PC-9 (cell line): Measurements from ENCODE around the gene RFTN1.

ENCODE experiments used
- EZH2 ChIP-seq: fragments of 200-600 bp; sonication (generic); IDR thresholded peaks from 2 replicates; pipeline ENCODE4 v1.8.0; 2017; ENCODE audit warnings: antibody characterized with exemption, low read depth
- TF ChIP-seq, protein P1 (sequence below): fragments of 200-600 bp; sonication (generic); conservative IDR thresholded peaks from 2 replicates; pipeline ENCODE4 v1.6.1; 2017; ENCODE audit warnings: mixed run types, antibody characterized with exemption, mild to moderate bottlenecking, moderate library complexity

DNA sequence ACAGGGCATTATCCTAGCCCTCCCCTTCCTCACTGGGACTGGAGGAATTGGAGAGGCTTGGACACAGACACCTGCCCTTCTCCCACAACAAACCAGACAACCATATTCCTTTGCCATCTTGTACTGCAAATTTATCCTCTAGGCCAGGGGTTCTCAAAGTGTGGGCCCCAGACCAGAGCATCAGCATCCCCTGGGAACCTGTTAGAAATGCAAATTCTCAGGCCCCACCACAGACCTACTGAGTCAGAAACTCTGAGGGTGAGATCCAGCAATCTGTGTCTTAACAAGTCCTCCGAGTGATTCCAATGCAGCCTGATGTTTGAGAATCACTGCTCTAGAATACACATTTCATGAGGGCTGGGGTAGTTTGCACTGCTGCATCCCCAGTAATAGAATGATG, 133.1 kb downstream of the RFTN1 start:
- TF ChIP-seq, protein P1, sequence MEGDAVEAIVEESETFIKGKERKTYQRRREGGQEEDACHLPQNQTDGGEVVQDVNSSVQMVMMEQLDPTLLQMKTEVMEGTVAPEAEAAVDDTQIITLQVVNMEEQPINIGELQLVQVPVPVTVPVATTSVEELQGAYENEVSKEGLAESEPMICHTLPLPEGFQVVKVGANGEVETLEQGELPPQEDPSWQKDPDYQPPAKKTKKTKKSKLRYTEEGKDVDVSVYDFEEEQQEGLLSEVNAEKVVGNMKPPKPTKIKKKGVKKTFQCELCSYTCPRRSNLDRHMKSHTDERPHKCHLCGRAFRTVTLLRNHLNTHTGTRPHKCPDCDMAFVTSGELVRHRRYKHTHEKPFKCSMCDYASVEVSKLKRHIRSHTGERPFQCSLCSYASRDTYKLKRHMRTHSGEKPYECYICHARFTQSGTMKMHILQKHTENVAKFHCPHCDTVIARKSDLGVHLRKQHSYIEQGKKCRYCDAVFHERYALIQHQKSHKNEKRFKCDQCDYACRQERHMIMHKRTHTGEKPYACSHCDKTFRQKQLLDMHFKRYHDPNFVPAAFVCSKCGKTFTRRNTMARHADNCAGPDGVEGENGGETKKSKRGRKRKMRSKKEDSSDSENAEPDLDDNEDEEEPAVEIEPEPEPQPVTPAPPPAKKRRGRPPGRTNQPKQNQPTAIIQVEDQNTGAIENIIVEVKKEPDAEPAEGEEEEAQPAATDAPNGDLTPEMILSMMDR, result no peak
- no peak for TF ChIP-seq EZH2
